ENCODE results near the gene WNT3. TPM values are rescaled to one million over a fixed set of nuclear protein-coding genes. Genes with fewer than 3 reads are reported as not detected.

WNT3 gene
- total RNA-seq (2014; rRNA removed; shearing (Covaris generic)) (2.7 and 3.6 TPM in 2 replicates), polyA plus RNA-seq (2016; fragmentation: Nextera tagmentation; extraction: Ambion mirVana) (2.8 and 3.4 TPM in 2 replicates)
- long read RNA-seq, partial matches to known transcripts: 0 of 3 reads
- long read RNA-seq, other reads (novel, unspliced or antisense): 1 of 3 reads

GRCh38 chr17:46818316-46818928 is at the start of gene WNT3:
Gene WNT3 (minus strand): TSS chr17:46818692. CDS start chr17:46818597, 95 bp downstream.
- peak within 1 kb of the TSS; percentile 94 for H2AFZ ChIP-seq
- H3F3A ChIP-seq (replicated peaks; ENCODE audit: low read depth): peaks cover 28% of the 10 kb centered on the region
- Mint-ChIP-seq H3K27me3 (ENCODE audit: insufficient read depth, low read depth, poor library complexity) (peaks cover 85% of the 10 kb centered on the region), H3K9me3 (no peaks in the 10 kb centered on the region), H3K4me3 (peak within 1 kb of the TSS; percentile 73), H3K4me1 (peaks cover 64% of the 10 kb centered on the region), H3K36me3 (ENCODE audit: low read depth) (no peaks in the 10 kb centered on the region), H3K27ac (no peak within 1 kb of the TSS)
- ATAC-seq (peak; percentile 46), DNase-seq (ENCODE audit: low spot score) (peak; percentile 93)
- H3K36me3 ChIP-seq (ENCODE audit: insufficient read depth): no peaks in the 10 kb centered on the region
- H3K27me3 ChIP-seq (ENCODE audit: insufficient read depth): peaks cover 96% of the 10 kb centered on the region
- TF ChIP-seq CTCF (conservative IDR thresholded peaks at IDR 0.05; ENCODE audit: low read depth in 2 of 2): no peak
- TF ChIP-seq ZNF114 (CRISPR knock-in tag; IDR thresholded peaks at IDR 0.05): no peak
- no peak for TF ChIP-seq EZH2phosphoT487 (IDR thresholded peaks at IDR 0.05; ENCODE audit: unreplicated experiment)
- no peak for TF ChIP-seq ZNF331 (CRISPR knock-in tag; IDR thresholded peaks at IDR 0.05; ENCODE audit: low read depth)
- TF ChIP-seq ETS1 (IDR thresholded peaks at IDR 0.05): no peak
- no peak within 1 kb of the TSS for H3K27ac ChIP-seq (ENCODE audit: low read depth)
- no peaks in the 10 kb centered on the region for H4K20me1 ChIP-seq (replicated peaks; ENCODE audit: insufficient read depth)
- no peaks in the 10 kb centered on the region for H3K9me2 ChIP-seq (ENCODE audit: insufficient read depth)
- peaks cover 51% of the 10 kb centered on the region for H3K4me1 ChIP-seq (ENCODE audit: insufficient read depth)
- peak within 1 kb of the TSS; percentile 79 for H3K4me3 ChIP-seq
- peak within 1 kb of the TSS; percentile 94 for H3K4me2 ChIP-seq
- no peaks in the 10 kb centered on the region for H3K79me2 ChIP-seq (replicated peaks; ENCODE audit: insufficient read depth)

GRCh38 chr17:46866747-46867146 is 48.3 kb upstream of the WNT3 start:
- Histone ChIP-seq H4K20me1 (replicated peaks; ENCODE audit: insufficient read depth) (no peaks in the 10 kb centered on the region), H3K79me2 (replicated peaks; ENCODE audit: insufficient read depth) (no peaks in the 10 kb centered on the region), H3K4me2 (no peak overlapping the region), H3K4me3 (no peak overlapping the region), H3K36me3 (ENCODE audit: insufficient read depth) (no peaks in the 10 kb centered on the region), H3K27ac (ENCODE audit: low read depth) (no peak overlapping the region), H3K4me1 (ENCODE audit: insufficient read depth) (no peaks in the 10 kb centered on the region; the same call in 1 of the 2 replicates), H2AFZ (no peak overlapping the region), H3K27me3 (ENCODE audit: insufficient read depth) (no peaks in the 10 kb centered on the region), H3K9me2 (ENCODE audit: insufficient read depth) (peaks cover 3% of the 10 kb centered on the region; the same call in 1 of the 2 replicates), H3F3A (replicated peaks; ENCODE audit: low read depth) (no peaks in the 10 kb centered on the region)
- peaks cover 14% of the 10 kb centered on the region for H3K27me3 Mint-ChIP-seq (ENCODE audit: insufficient read depth, low read depth, poor library complexity)
- H3K36me3 Mint-ChIP-seq (ENCODE audit: low read depth): no peaks in the 10 kb centered on the region; the same call in 2 of the 3 replicates
- H3K4me3 Mint-ChIP-seq: no peak overlapping the region
- no peak for DNase-seq (ENCODE audit: low spot score)
- TF ChIP-seq JUNB (IDR thresholded peaks at IDR 0.05; ENCODE audit: unreplicated experiment): no peak
- no peak overlapping the region for H3K27ac Mint-ChIP-seq
- H3K4me1 Mint-ChIP-seq: peaks cover 16% of the 10 kb centered on the region
- H3K9me3 Mint-ChIP-seq: no peaks in the 10 kb centered on the region
- ATAC-seq: no peak
